Right lobe of liver (tissue), 6 donors: ENCODE measurements around the gene DDX51. TPM values are rescaled to one million over a fixed set of nuclear protein-coding genes. Genes with fewer than 3 reads are reported as not detected.
A peak's percentile ranks its signal among the peaks of the same experiment; 100 is the strongest.

Experiments
- ATAC-seq, 4 donors: fragments of 200-7000 bp; cut with Tn5 transposase; one replicate each; pipeline ENCODE4 v1.9.1; 2020; ENCODE audit warnings: mild to moderate bottlenecking in 4 of 4, moderate library complexity in 4 of 4
- DNase-seq, 3 donors: peaks; one replicate each; pipeline ENCODE4 v3.0.0-alpha.2; 2020
- H3K27ac ChIP-seq, 3 donors: fragments of 200-600 bp; one replicate each; pipeline ENCODE4 v1.8.0; 2022
- H3K27me3 ChIP-seq, 2 donors: fragments of 200-600 bp; one replicate each; pipeline ENCODE4 v1.8.0; 2022
- H3K36me3 ChIP-seq, 4 donors: fragments of 200-600 bp; sonication (generic) in 1 of 4; one replicate each; pipeline versions ENCODE4 v1.5.1 to v1.8.0; 2017 to 2022; ENCODE audit warnings: control low read depth in 1 of 4
- H3K4me1 ChIP-seq, 4 donors: fragments of 200-600 bp; sonication (generic) in 1 of 4; one replicate each; pipeline versions ENCODE4 v1.5.1 to v1.8.0; 2017 to 2022; ENCODE audit warnings: control low read depth in 1 of 4
- H3K4me3 ChIP-seq, 3 donors: fragments of 200-600 bp; one replicate each; pipeline ENCODE4 v1.8.0; 2022
- H3K9me3 ChIP-seq, 4 donors: fragments of 200-600 bp; sonication (generic) in 1 of 4; one replicate each; pipeline versions ENCODE4 v1.5.1 to v1.8.0; 2017 to 2022; ENCODE audit warnings: control low read depth in 1 of 4
- POLR2A ChIP-seq: fragments of 450-650 bp; IDR thresholded peaks from one replicate; pipeline ENCODE4 v1.6.1; 2017; ENCODE audit warnings: antibody characterized with exemption, mild to moderate bottlenecking
- WGBS: methylation state at CpG from one replicate; pipeline ENCODE4 v1.1.6; 2018; ENCODE audit warnings: low coverage, low lambda C conversion rate; ENCODE audit not compliant: insufficient coverage; ENCODE audit errors: missing lambda C conversion rate; 5-methylcytosine and 5-hydroxymethylcytosine counted together
- intact Hi-C, 2 donors: fragments of 100-400 bp; cut with DNase I; formaldehyde crosslinking; loops; one replicate each; pipeline versions ENCODE4 v1.11.2 to v1.14.1; 2022
- total RNA-seq, 6 experiments: library from RNA; depleted of rRNA in 2 of 6; stranded (reverse); fragments of >200 nt in 2 of 6; fragmentation: NEBNext Ultra II Directional in 3 of 6; extraction: Animal tissue kit (Norgen Biotek cat#: 25700) in 3 of 6; gene quantifications; one replicate each; pipeline versions ENCODE4 v1.1.0 to v1.2.4, GENCODE V29; 2016 to 2023
- TF ChIP-seq, protein P1 (sequence below), 4 donors: fragments of 200-600 bp in 3 of 4; fragments of 450-650 bp in 1 of 4; IDR thresholded peaks; one replicate each; pipeline versions ENCODE4 v1.5.1 to v1.8.0; 2016 to 2022; ENCODE audit warnings: antibody characterized with exemption in 4 of 4, mild to moderate bottlenecking in 2 of 4
- donor health status: DM: no; HTN: yes; CAD: no.
- donor health status: DM: no; HTN: no; CAD: no.
- donor health status: DM: no; HTN: no; CAD: no.
- donor health status: DM: no; HTN: yes; CAD: no.
- donor health status: DM: no; HTN: yes; CAD: no.

DDX51 gene
- total RNA-seq, 6 experiments from 2014 or later: 4.2 to 9.0 (median 5.2) TPM

DNA sequence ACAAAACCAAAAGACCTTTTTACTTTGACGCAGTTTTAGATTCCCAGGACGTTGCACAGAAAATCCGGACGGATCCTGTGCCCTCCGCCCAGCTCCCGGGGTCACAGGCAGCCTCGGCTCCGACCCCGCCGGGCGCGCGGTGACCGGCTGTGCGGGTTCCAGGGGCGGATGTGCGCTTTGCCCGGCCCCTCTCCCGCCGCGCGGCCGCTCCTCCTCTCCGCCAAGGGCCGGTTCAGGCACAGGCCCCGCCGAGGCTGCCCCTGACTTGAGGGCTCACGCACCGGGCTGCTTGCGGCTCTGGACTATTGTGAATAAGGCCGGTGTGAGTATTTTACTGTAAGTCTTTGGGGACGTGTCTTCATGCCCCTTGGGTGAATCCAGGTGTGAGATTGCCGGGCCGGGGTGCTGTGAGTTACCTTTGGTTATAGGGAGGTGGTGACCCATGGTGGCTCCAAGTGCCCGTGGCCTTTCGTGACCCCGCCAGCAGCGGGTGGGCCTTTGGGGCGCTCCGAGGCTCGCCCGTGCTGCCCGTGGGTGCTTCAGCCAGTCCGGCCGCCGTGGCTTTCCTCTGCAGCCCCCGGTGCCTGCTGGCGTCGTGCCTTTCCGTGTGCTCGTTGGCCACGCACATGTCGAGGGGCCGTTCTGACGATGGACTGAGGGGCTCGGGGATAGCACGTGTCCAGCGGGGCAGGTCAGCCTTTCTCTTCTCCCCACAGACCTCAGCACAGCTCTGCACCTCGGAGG is 46.1 kb upstream of the DDX51 start:
- H3K27me3 ChIP-seq: no peaks in the 10 kb centered on the region
- peak; percentile 1 for TF ChIP-seq POLR2A
- TF ChIP-seq, protein P1, sequence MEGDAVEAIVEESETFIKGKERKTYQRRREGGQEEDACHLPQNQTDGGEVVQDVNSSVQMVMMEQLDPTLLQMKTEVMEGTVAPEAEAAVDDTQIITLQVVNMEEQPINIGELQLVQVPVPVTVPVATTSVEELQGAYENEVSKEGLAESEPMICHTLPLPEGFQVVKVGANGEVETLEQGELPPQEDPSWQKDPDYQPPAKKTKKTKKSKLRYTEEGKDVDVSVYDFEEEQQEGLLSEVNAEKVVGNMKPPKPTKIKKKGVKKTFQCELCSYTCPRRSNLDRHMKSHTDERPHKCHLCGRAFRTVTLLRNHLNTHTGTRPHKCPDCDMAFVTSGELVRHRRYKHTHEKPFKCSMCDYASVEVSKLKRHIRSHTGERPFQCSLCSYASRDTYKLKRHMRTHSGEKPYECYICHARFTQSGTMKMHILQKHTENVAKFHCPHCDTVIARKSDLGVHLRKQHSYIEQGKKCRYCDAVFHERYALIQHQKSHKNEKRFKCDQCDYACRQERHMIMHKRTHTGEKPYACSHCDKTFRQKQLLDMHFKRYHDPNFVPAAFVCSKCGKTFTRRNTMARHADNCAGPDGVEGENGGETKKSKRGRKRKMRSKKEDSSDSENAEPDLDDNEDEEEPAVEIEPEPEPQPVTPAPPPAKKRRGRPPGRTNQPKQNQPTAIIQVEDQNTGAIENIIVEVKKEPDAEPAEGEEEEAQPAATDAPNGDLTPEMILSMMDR (IDR thresholded peaks at IDR 0.05): no peak
- peaks cover 0 to 13% (median 5%) of the 10 kb centered on the region in 4 donors for H3K4me1 ChIP-seq
- peak overlapping the region; percentile 19 to 54 (median 49) for H3K4me3 ChIP-seq
- peak overlapping the region in 2 of 3 donors; percentile 39 to 58 for H3K27ac ChIP-seq
- 0% methylated on average over 5 of the region's 59 CpGs for WGBS
- ATAC-seq (peak; percentile 11 to 28 (median 20)), DNase-seq (peak in 1 of 3 donors; percentile 45)
- intact Hi-C loops: no loop called here
- no peaks in the 10 kb centered on the region for H3K9me3 ChIP-seq
- no peaks in the 10 kb centered on the region for H3K36me3 ChIP-seq

DNA sequence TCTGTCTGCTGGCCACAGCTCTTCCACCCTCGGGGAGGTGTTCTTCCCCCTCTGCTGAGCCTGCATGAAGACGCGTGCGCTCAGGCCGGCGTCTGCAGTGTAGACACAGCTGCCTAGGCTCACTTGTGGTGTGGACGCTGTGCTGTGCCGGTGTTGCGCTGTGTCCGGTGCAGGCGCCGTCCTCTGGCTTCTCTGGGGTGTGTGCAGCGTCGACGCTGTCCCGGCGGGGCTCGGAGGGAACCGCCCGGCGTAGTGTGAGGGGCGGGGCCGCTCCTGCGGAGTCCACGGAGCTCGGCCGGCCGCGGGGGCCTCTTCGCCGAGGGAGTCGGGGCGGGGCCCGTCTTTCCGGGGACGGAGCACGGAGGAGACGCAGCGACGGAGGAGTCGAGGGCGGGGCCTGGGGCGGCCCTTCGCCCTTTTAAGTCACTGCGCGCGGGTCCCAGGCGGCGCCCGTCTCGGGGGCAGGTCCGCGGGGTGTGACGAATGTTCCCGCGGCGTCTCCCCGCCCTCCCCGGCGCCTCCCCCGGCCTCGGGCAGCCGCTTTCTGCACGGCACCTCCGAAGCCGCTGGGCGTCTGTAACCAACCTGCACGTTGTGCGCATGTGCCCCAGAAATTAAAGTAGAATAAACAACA is 45.4 kb upstream of the DDX51 start:
- Histone ChIP-seq H3K36me3 (no peaks in the 10 kb centered on the region), H3K4me1 (peaks cover 0 to 13% (median 5%) of the 10 kb centered on the region in 4 donors), H3K4me3 (peak overlapping the region; percentile 19 to 54 (median 49)), H3K27me3 (no peaks in the 10 kb centered on the region), H3K27ac (peak overlapping the region; percentile 33 to 43 (median 39)), H3K9me3 (no peaks in the 10 kb centered on the region)
- ATAC-seq (peak; percentile 88 to 97 (median 94)), DNase-seq (peak; percentile 89 to 93 (median 92))
- TF ChIP-seq POLR2A: peak; percentile 24
- TF ChIP-seq, protein P1 (IDR thresholded peaks at IDR 0.05): no peak
- 3% methylated on average over 12 of the region's 69 CpGs for WGBS
- intact Hi-C loops: no loop called here

DNA sequence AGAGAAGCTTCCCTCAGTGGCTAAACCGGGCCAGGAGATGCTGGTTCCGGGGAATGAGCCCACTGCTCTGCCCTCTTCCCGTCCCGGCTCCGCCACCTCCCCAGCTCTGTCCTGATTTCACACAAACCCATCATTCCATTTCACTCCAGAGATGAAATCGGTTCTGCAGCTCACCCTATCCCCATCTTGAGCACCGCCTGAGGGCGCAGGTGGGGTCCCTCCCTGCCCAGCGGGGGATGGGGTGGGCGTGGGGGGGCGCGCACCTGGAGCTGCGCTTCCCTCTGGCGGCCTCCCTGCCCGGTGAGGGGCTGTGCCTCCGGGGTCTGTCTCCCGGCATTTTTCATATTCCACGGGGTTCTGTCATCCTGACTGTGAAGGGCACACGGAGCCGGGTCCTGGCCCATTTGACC is 44.8 kb upstream of the DDX51 start:
- Histone ChIP-seq H3K4me3 (peak overlapping the region; percentile 19 to 54 (median 49)), H3K27ac (peak overlapping the region in 2 of 3 donors; percentile 33 to 39), H3K27me3 (no peaks in the 10 kb centered on the region), H3K4me1 (peaks cover 0 to 13% (median 5%) of the 10 kb centered on the region in 4 donors), H3K36me3 (no peaks in the 10 kb centered on the region), H3K9me3 (no peaks in the 10 kb centered on the region)
- DNase-seq (no peak), ATAC-seq (no peak)
- TF ChIP-seq, protein P1 (IDR thresholded peaks at IDR 0.05): no peak
- no peak for TF ChIP-seq POLR2A
- intact Hi-C loops: no loop called here
- 18% methylated on average over 7 of the region's 20 CpGs for WGBS

DNA sequence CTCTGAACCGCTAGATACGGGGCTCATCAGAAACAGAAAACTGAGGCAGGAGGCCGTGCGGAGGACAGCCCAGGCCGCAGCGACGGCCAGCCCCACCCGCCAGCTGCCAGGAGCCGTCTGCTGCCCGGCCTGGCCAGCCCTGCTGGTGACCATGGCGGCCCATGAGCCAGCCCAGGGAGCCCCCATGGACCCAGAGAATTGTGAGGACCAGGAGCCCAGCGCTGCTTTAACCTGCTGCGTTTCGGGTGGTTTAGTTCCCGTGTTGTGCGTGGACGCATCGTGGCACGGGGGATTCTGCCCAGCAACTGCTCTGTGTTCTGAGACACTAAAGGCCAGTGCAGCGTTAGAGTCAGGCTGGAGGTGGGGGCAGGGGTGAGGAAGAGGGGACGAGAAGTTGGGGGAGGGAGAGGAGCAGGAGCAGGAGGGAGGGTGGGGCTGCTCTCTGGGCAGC is 44.4 kb upstream of the DDX51 start:
- Histone ChIP-seq H3K4me3 (no peak overlapping the region), H3K9me3 (no peaks in the 10 kb centered on the region), H3K4me1 (peaks cover 0 to 13% (median 5%) of the 10 kb centered on the region in 4 donors), H3K36me3 (no peaks in the 10 kb centered on the region), H3K27ac (no peak overlapping the region), H3K27me3 (no peaks in the 10 kb centered on the region)
- no peak for TF ChIP-seq POLR2A
- TF ChIP-seq, protein P1 (IDR thresholded peaks at IDR 0.05): no peak
- WGBS: 67% methylated on average over 4 of the region's 21 CpGs
- ATAC-seq (no peak), DNase-seq (no peak)
- intact Hi-C loops: no loop called here
